ENCODE results near the gene CASQ2. TPM values are rescaled to one million over a fixed set of nuclear protein-coding genes. Genes with fewer than 3 reads are reported as not detected.

CASQ2 gene
- total and polyA plus RNA-seq, 2 of the 13 experiments (the other 11 are each of a cell fraction or from before 2014, with no cell fraction given) = not detected

GRCh38 chr1:115722221-115722620, 46.3 kb downstream of the CASQ2 start:
- FAIRE-seq (no peak), ATAC-seq (no peak), DNase-seq (ENCODE audit: low spot score) (no peak)
- no peaks in the 10 kb centered on the region for H4K20me1 ChIP-seq (ENCODE audit: insufficient read depth, low read length)
- POLR2A ChIA-PET = no interaction called here
- no peak overlapping the region for H3K4me3 ChIP-seq (replicated peaks in 1 of 3; ENCODE audit: insufficient read depth in 1 of 3, low read depth in 2 of 3, low read length in 3 of 3)
- no peaks in the 10 kb centered on the region for H3K9me3 ChIP-seq (ENCODE audit: low read length)
- no peak overlapping the region for H3K27ac ChIP-seq (ENCODE audit: extremely low read length, insufficient read depth, low read length)
- H3K79me2 ChIP-seq (ENCODE audit: insufficient read depth, low read length) = no peaks in the 10 kb centered on the region
- intact Hi-C loops (cut with micrococcal nuclease; ENCODE audit: unreplicated experiment) (no loop called here), in situ Hi-C loops (cut with HindIII; ENCODE audit: extremely low pct_ligation_motif_present, low pct_unique_long_range_greater_than_20kb) (no loop called here)
- H3K27me3 ChIP-seq (ENCODE audit: control insufficient read depth in 1 of 2, insufficient read depth in 2 of 2, low read length in 2 of 2) = no peaks in the 10 kb centered on the region
- CTCF ChIA-PET (ENCODE audit: low intra/inter-chr PET ratio, low total read pairs) = no interaction called here
- no peak overlapping the region for H3K4me2 ChIP-seq (ENCODE audit: low read depth, low read length)
- no peak overlapping the region for H2AFZ ChIP-seq (ENCODE audit: low read length)
- H3K4me1 ChIP-seq (ENCODE audit: insufficient read depth, low read length) = peaks cover 37% of the 10 kb centered on the region
- H3K9ac ChIP-seq (ENCODE audit: insufficient read depth, low read depth, low read length) = no peak overlapping the region
- BruUV-seq (replicated peaks) = no TSS peak
- WGBS (ENCODE audit: low lambda C conversion rate) = 76% methylated on average over 1 of the region's 1 CpG
- no peaks in the 10 kb centered on the region for H3K36me3 ChIP-seq (replicated peaks in 1 of 2; ENCODE audit: control insufficient read depth in 1 of 2, insufficient read depth in 2 of 2, low read length in 2 of 2)
- TF ChIP-seq FOXK2 (IDR thresholded peaks at IDR 0.05) = no peak
- TF ChIP-seq ZNF691 (CRISPR knock-in tag; IDR thresholded peaks at IDR 0.05; ENCODE audit: borderline replicate concordance, low read depth) = no peak
- TF ChIP-seq KLF13 (CRISPR knock-in tag; IDR thresholded peaks at IDR 0.05) = no peak
- TF ChIP-seq ZNF7 (CRISPR knock-in tag; IDR thresholded peaks at IDR 0.05) = no peak
- no peak for TF ChIP-seq ZNF276 (CRISPR knock-in tag; IDR thresholded peaks at IDR 0.05; ENCODE audit: low read depth)
- no peak for TF ChIP-seq IKZF4 (CRISPR knock-in tag; IDR thresholded peaks at IDR 0.05; ENCODE audit: borderline replicate concordance, low read depth, not compliant biosample characterization)
- TF ChIP-seq ZNF670 (CRISPR knock-in tag; IDR thresholded peaks at IDR 0.05; ENCODE audit: borderline replicate concordance) = no peak
- no peak for TF ChIP-seq MZF1 (CRISPR knock-in tag; IDR thresholded peaks at IDR 0.05; ENCODE audit: borderline replicate concordance)
- no peak for TF ChIP-seq HINFP (CRISPR knock-in tag; IDR thresholded peaks at IDR 0.05; ENCODE audit: low read depth)
- no peak for TF ChIP-seq ZNF800 (CRISPR knock-in tag; IDR thresholded peaks at IDR 0.05)
- TF ChIP-seq POLR2AphosphoS5 (IDR thresholded peaks at IDR 0.05; ENCODE audit: low read depth, low read length) = no peak
- no peak for TF ChIP-seq CSRNP1 (CRISPR knock-in tag; IDR thresholded peaks at IDR 0.05)
- no peak for TF ChIP-seq MLXIP (CRISPR knock-in tag; IDR thresholded peaks at IDR 0.05; ENCODE audit: borderline replicate concordance)
- TF ChIP-seq ZNF101 (CRISPR knock-in tag; IDR thresholded peaks at IDR 0.05; ENCODE audit: borderline replicate concordance, low read depth) = no peak
